K562 (cell line): Measurements from ENCODE around the gene CIAPIN1. TPM values are rescaled to one million over a fixed set of nuclear protein-coding genes. Genes with fewer than 3 reads are reported as not detected.

Source experiments
- ATF3 ChIP-seq, 2 experiments: fragments of 450-650 bp in 1 of 2; sonication (generic) in 1 of 2; formaldehyde crosslinking in 1 of 2; IDR thresholded peaks in 1 of 2; conservative IDR thresholded peaks in 1 of 2; 2 replicates each; pipeline versions ENCODE4 v1.6.1 to v1.8.1; 2016 to 2023; ENCODE audit warnings: mild to moderate bottlenecking in 2 of 2, moderate library complexity in 2 of 2, inconsistent platforms in 1 of 2, missing genetic modification reagents in 1 of 2
- CEBPG ChIP-seq, 3 experiments: fragments of 200-800 bp in 1 of 3; sonication (Bioruptor generic) in 1 of 3; sonication (generic) in 1 of 3; formaldehyde crosslinking in 1 of 3; IDR thresholded peaks in 2 of 3; conservative IDR thresholded peaks in 1 of 3; 2 replicates each; pipeline versions ENCODE4 v1.6.1 to v1.8.0; 2016 to 2022; ENCODE audit warnings: missing compliant biosample characterization in 2 of 3, missing genetic modification characterization in 2 of 3, mild to moderate bottlenecking in 1 of 3, missing genetic modification reagents in 1 of 3
- ELK3 ChIP-seq: fragments of 450-650 bp; formaldehyde crosslinking; IDR thresholded peaks from 2 replicates; pipeline ENCODE4 v1.4.0; 2020; ENCODE audit warnings: mild to moderate bottlenecking
- EWSR1 ChIP-seq: fragments of 450-650 bp; IDR thresholded peaks from 2 replicates; pipeline ENCODE4 v1.6.1; 2018; ENCODE audit warnings: borderline replicate concordance, mild to moderate bottlenecking, low read depth, moderate library complexity; ENCODE audit not compliant: partially characterized antibody
- FOXO4 ChIP-seq: fragments of 450-650 bp; formaldehyde crosslinking; IDR thresholded peaks from 2 replicates; pipeline ENCODE4 v1.4.0; 2020; ENCODE audit warnings: mild to moderate bottlenecking, moderate library complexity
- GABPA ChIP-seq: fragments of 200-800 bp; sonication (Bioruptor generic); conservative IDR thresholded peaks from 2 replicates; pipeline ENCODE4 v1.6.1; 2016; ENCODE audit warnings: low read depth, missing genetic modification characterization, missing compliant biosample characterization
- GABPB1 ChIP-seq: sonication (generic); formaldehyde crosslinking; IDR thresholded peaks from 2 replicates; pipeline ENCODE4 v1.8.0; 2022; ENCODE audit warnings: mild to moderate bottlenecking, missing genetic modification reagents
- GATAD2A ChIP-seq: fragments of 450-650 bp; IDR thresholded peaks from 2 replicates; pipeline ENCODE4 v1.6.1; 2017
- HMG20A ChIP-seq: fragments of 450-650 bp; formaldehyde crosslinking; conservative IDR thresholded peaks from 2 replicates; pipeline ENCODE4 v1.4.0; 2020; ENCODE audit warnings: mild to moderate bottlenecking, mixed read lengths
- ID3 ChIP-seq, 2 experiments: fragments of 250-450 bp in 1 of 2; fragments of 450-650 bp in 1 of 2; sonication (Bioruptor Pico) in 1 of 2; IDR thresholded peaks; 2 replicates each; pipeline versions ENCODE4 v1.6.1 to v1.8.0; 2016 to 2021; ENCODE audit warnings: mild to moderate bottlenecking in 2 of 2, moderate library complexity in 2 of 2, missing compliant biosample characterization in 1 of 2, missing genetic modification characterization in 1 of 2
- MAZ ChIP-seq, 2 experiments: fragments of 450-650 bp in 1 of 2; sonication (generic) in 1 of 2; formaldehyde crosslinking; IDR thresholded peaks in 1 of 2; conservative IDR thresholded peaks in 1 of 2; 2 replicates each; pipeline versions ENCODE4 v1.4.0 to v1.5.0; 2020; ENCODE audit warnings: mild to moderate bottlenecking in 1 of 2, missing genetic modification reagents in 1 of 2
- MTA3 ChIP-seq: fragments of 450-650 bp; formaldehyde crosslinking; IDR thresholded peaks from 2 replicates; pipeline ENCODE4 v1.6.1; 2017; ENCODE audit warnings: mild to moderate bottlenecking, borderline replicate concordance
- NCOA4 ChIP-seq: fragments of 450-650 bp; IDR thresholded peaks from 2 replicates; pipeline ENCODE4 v1.6.1; 2018; ENCODE audit warnings: mild to moderate bottlenecking; ENCODE audit not compliant: partially characterized antibody
- RBFOX2 ChIP-seq: fragments of 200-400 bp; formaldehyde crosslinking; IDR thresholded peaks from 2 replicates; pipeline ENCODE4 v1.6.1; 2017; ENCODE audit warnings: low read depth, mild to moderate bottlenecking, low read length, moderate library complexity
- SIN3A ChIP-seq, 2 experiments: fragments of 150-350 bp in 1 of 2; IDR thresholded peaks; 2 replicates each; pipeline ENCODE4 v1.6.1; 2011 to 2016; ENCODE audit warnings: borderline replicate concordance in 2 of 2, low read depth in 2 of 2, low read length in 2 of 2, mild to moderate bottlenecking in 2 of 2, moderate library complexity in 2 of 2; ENCODE audit not compliant: control insufficient read depth in 1 of 2
- SLC30A9 ChIP-seq: fragments of 250-450 bp; sonication (Bioruptor Pico); IDR thresholded peaks from 2 replicates; pipeline ENCODE4 v1.8.0; 2022; ENCODE audit warnings: mild to moderate bottlenecking, moderate library complexity
- ZNF24 ChIP-seq: fragments of 450-650 bp; IDR thresholded peaks from 2 replicates; pipeline ENCODE4 v1.6.1; 2016
- ZNF263 ChIP-seq: sonication (generic); formaldehyde crosslinking; IDR thresholded peaks from 2 replicates; pipeline ENCODE4 v1.8.0; 2022; ENCODE audit warnings: mild to moderate bottlenecking, missing genetic modification reagents, borderline replicate concordance
- ZNF780A ChIP-seq: fragments of 250-450 bp; sonication (Bioruptor Pico); IDR thresholded peaks from 2 replicates; pipeline ENCODE4 v1.5.0; 2021; ENCODE audit warnings: mild to moderate bottlenecking
- polyA plus RNA-seq, 8 experiments: library from polyadenylated mRNA; depleted of rRNA in 4 of 8; stranded (reverse) in 5 of 8; unstranded in 3 of 8; fragments of >200 nt; fragmentation: Nextera tagmentation in 2 of 8; fragmentation: Illumina TruSeq in 1 of 8; extraction: Ambion mirVana in 2 of 8; extraction: Trizol in 1 of 8; gene quantifications; 2 replicates each; pipeline versions ENCODE4 v1.2.1 to v1.2.3, GENCODE V29; 2011 to 2014; ENCODE audit warnings: inconsistent platforms in 1 of 8, missing spikeins in 1 of 8
- total RNA-seq, 7 experiments: library from RNA; depleted of rRNA in 6 of 7; stranded (reverse); fragments of >200 nt in 6 of 7; fragmentation: Illumina TruSeq in 2 of 7; extraction: Trizol in 2 of 7; gene quantifications; 2 replicates each; pipeline versions ENCODE4 v1.2.1 to v1.2.3, GENCODE V29; 2011 to 2021; ENCODE audit warnings: low replicate concordance in 1 of 7

Gene CIAPIN1
- total and polyA plus RNA-seq, 9 of the 15 experiments (the other 6 are each of a cell fraction or from before 2014, with no cell fraction given): 71.8 to 263 (median 95.7) TPM

GRCh38 chr16:57485916-57486857 lies 39.0 kb upstream of the CIAPIN1 start, which contains the start of gene DOK4 (continued):
- TF ChIP-seq EWSR1 (no peak), ZNF24 (peak; percentile 78), FOXO4 (CRISPR knock-in tag) (no peak), RBFOX2 (0 out of 2 replicates have a peak, but pooled peaks have one; percentile 38), ELK3 (no peak), MTA3 (no peak), SLC30A9 (CRISPR knock-in tag) (no peak), GABPA (tag) (no peak), ID3 (CRISPR knock-in tag; IDR thresholded peaks at IDR 0.05) (no peak), ID3 (tag; IDR thresholded peaks at IDR 0.05) (no peak), NCOA4 (no peak), ZNF263 (CRISPR knock-in tag) (peak; percentile 50; the same call in 1 of the 2 replicates), ZNF780A (CRISPR knock-in tag) (no peak), GABPB1 (peak; percentile 28; the same call in 1 of the 2 replicates), GATAD2A (no peak), SIN3A (IDR thresholded peaks at IDR 0.05; ENCODE audit: borderline replicate concordance in 2 of 2, control insufficient read depth in 1 of 2, low read depth in 2 of 2, low read length in 2 of 2) (peak in 1 of 2 experiments; percentile 50; a peak in 1 of 4 replicates), MAZ (CRISPR knock-in tag; conservative IDR thresholded peaks at IDR 0.05 in 1 of 2, IDR thresholded peaks at IDR 0.05 in 1 of 2) (peak in 1 of 2 experiments; percentile 50; a peak in 2 of 4 replicates), HMG20A (CRISPR knock-in tag) (no peak), ATF3 (IDR thresholded peaks at IDR 0.05) (no peak), ATF3 (CRISPR knock-in tag; conservative IDR thresholded peaks at IDR 0.05) (no peak), CEBPG (CRISPR knock-in tag; IDR thresholded peaks at IDR 0.05) (no peak), CEBPG (tag; conservative IDR thresholded peaks at IDR 0.05 in 1 of 2, IDR thresholded peaks at IDR 0.05 in 1 of 2) (no peak)
